Stimulated activated CD8-positive, alpha-beta memory T cell treated with anti-CD3 and anti-CD28 coated beads, Interleukin-15, amount 100 ng/mL, for 4 hours (primary cell): Measurements from ENCODE around the gene TBPL2.
"Not testable (repeated sequence)": the region's sequence is repeated elsewhere in the genome, so short reads cannot be mapped to it uniquely, and the experiment has no call there.

Source experiments
- DNase-seq, 2 donors: peaks; one replicate each; pipeline ENCODE4 v3.0.0-alpha.2; 2020; ENCODE audit warnings: low read depth in 2 of 2

The TBPL2 gene

GRCh38 chr14:55441286-55441685 is 870 bp upstream of the TBPL2 start:
- no peak for DNase-seq

- DNase-seq, result no peak
Measured at GRCh38 chr14:55438066-55438683, 2.2 kb downstream of the TBPL2 start.

GRCh38 chr14:55436931-55437330 is 3.5 kb downstream of the TBPL2 start:
- no peak for DNase-seq

- DNase-seq, result no peak
Measured at GRCh38 chr14:55436519-55436918, 3.9 kb downstream of the TBPL2 start.

- DNase-seq, result no peak
Measured at GRCh38 chr14:55434805-55435174, 5.6 kb downstream of the TBPL2 start.

- no peak for DNase-seq
Measured at GRCh38 chr14:55433880-55434804, 6.3 kb downstream of the TBPL2 start.

- DNase-seq, result no peak
Measured at GRCh38 chr14:55432628-55433027, 7.8 kb downstream of the TBPL2 start.

GRCh38 chr14:55430024-55430690 is 10.3 kb downstream of the TBPL2 start:
- DNase-seq, result peak in 1 of 2 donors; percentile 19

- no peak for DNase-seq
Measured at GRCh38 chr14:55427439-55427838, 13.0 kb downstream of the TBPL2 start.

- DNase-seq, result no peak
Measured at GRCh38 chr14:55426891-55427290, 13.5 kb downstream of the TBPL2 start.

GRCh38 chr14:55425091-55425490 is 15.3 kb downstream of the TBPL2 start:
- DNase-seq, result no peak

GRCh38 chr14:55423969-55424368 is 16.4 kb downstream of the TBPL2 start:
- no peak for DNase-seq

- not testable (repeated sequence) for DNase-seq
Measured at GRCh38 chr14:55422338-55422737, 18.1 kb downstream of the TBPL2 start.

- no peak for DNase-seq
Measured at GRCh38 chr14:55419663-55420062, 20.8 kb downstream of the TBPL2 start.

- no peak for DNase-seq
Measured at GRCh38 chr14:55418411-55418810, 22.0 kb downstream of the TBPL2 start.

GRCh38 chr14:55417955-55418354 is 22.5 kb downstream of the TBPL2 start:
- no peak for DNase-seq

- no peak for DNase-seq
Measured at GRCh38 chr14:55416866-55417265, 23.6 kb downstream of the TBPL2 start.

GRCh38 chr14:55414551-55414950 is 25.9 kb downstream of the TBPL2 start:
- DNase-seq, result no peak

- DNase-seq, result no peak
Measured at GRCh38 chr14:55412676-55413075, 27.7 kb downstream of the TBPL2 start.

GRCh38 chr14:55411426-55412389 is 28.7 kb downstream of the TBPL2 start, which contains the start of gene ATG14:
Gene ATG14 (minus strand): TSS chr14:55411830. CDS start chr14:55411822, 8 bp downstream.
- peak; percentile 53 to 54 for DNase-seq

GRCh38 chr14:55410876-55411275 is 29.5 kb downstream of the TBPL2 start:
- DNase-seq, result no peak
